ELF-1 (cell line): ENCODE results near the gene CUBN.
A peak's percentile ranks its signal among the peaks of the same experiment; 100 is the strongest.

Experiments used
- DNase-seq: peaks from one replicate; pipeline ENCODE4 v3.0.0-alpha.2; 2016; ENCODE audit warnings: low read depth, low spot score

The CUBN gene

GRCh38 chr10:16822726-16823360 lies 306.8 kb downstream of the CUBN start:
- no peak for DNase-seq

GRCh38 chr10:16822027-16822426 lies 307.6 kb downstream of the CUBN start:
- no peak for DNase-seq

GRCh38 chr10:16820421-16820820 lies 309.2 kb downstream of the CUBN start:
- DNase-seq = no peak

GRCh38 chr10:16820018-16820417 lies 309.6 kb downstream of the CUBN start:
- no peak for DNase-seq

GRCh38 chr10:16819436-16819835 lies 310.2 kb downstream of the CUBN start:
- peak; percentile 19 for DNase-seq

GRCh38 chr10:16819026-16819425 lies 310.6 kb downstream of the CUBN start:
- DNase-seq = no peak

GRCh38 chr10:16817125-16818019 lies 312.2 kb downstream of the CUBN start, which contains the start of gene RSU1:
TSS of gene RSU1 (minus strand) at chr10:16817424. CDS start at chr10:16817081, 343 bp downstream.
- DNase-seq = peak; percentile 100

- no peak for DNase-seq
These were observed 312.8 kb downstream of the CUBN start for GRCh38 chr10:16816830-16817124.

- no peak for DNase-seq
These were observed 313.4 kb downstream of the CUBN start for GRCh38 chr10:16816171-16816570.

- no peak for DNase-seq
These were observed 315.6 kb downstream of the CUBN start for GRCh38 chr10:16814012-16814411.

- no peak for DNase-seq
These were observed 316.9 kb downstream of the CUBN start for GRCh38 chr10:16812676-16813075.

- DNase-seq = no peak
These were observed 317.8 kb downstream of the CUBN start for GRCh38 chr10:16811765-16812164.

GRCh38 chr10:16811292-16811691 lies 318.3 kb downstream of the CUBN start:
- no peak for DNase-seq

- DNase-seq = peak; percentile 57
These were observed 320.4 kb downstream of the CUBN start for GRCh38 chr10:16809074-16809718.

GRCh38 chr10:16804123-16804522 lies 325.5 kb downstream of the CUBN start:
- DNase-seq = no peak

GRCh38 chr10:16803464-16803863 lies 326.1 kb downstream of the CUBN start:
- no peak for DNase-seq

GRCh38 chr10:16799621-16800020 lies 330.0 kb downstream of the CUBN start:
- DNase-seq = no peak

- DNase-seq = no peak
These were observed 331.0 kb downstream of the CUBN start for GRCh38 chr10:16798571-16798970.

GRCh38 chr10:16795410-16796073 lies 334.1 kb downstream of the CUBN start:
- no peak for DNase-seq

- DNase-seq = no peak
These were observed 335.6 kb downstream of the CUBN start for GRCh38 chr10:16794005-16794404.

- DNase-seq = no peak
These were observed 336.9 kb downstream of the CUBN start for GRCh38 chr10:16792675-16793074.

- no peak for DNase-seq
These were observed 339.8 kb downstream of the CUBN start for GRCh38 chr10:16789765-16790164.
